HepG2 (cell line): ENCODE measurements around the gene ZNF556. TPM values are rescaled to one million over a fixed set of nuclear protein-coding genes. Genes with fewer than 3 reads are reported as not detected.

ENCODE experiments used
- ATF1 ChIP-seq: IDR thresholded peaks from 2 replicates; pipeline ENCODE4 v1.6.1; 2016; ENCODE audit warnings: mild to moderate bottlenecking, control low read depth
- FOSL2 ChIP-seq: sonication (generic); formaldehyde crosslinking; IDR thresholded peaks from 2 replicates; pipeline ENCODE4 v1.4.0; 2020; ENCODE audit warnings: missing genetic modification reagents
- IRX3 ChIP-seq: sonication (generic); formaldehyde crosslinking; IDR thresholded peaks from 2 replicates; pipeline ENCODE4 v1.8.1; 2023; ENCODE audit warnings: mild to moderate bottlenecking, low read depth, missing genetic modification reagents, borderline replicate concordance
- MEIS2 ChIP-seq: sonication (generic); formaldehyde crosslinking; IDR thresholded peaks from 2 replicates; pipeline ENCODE4 v1.9.0; 2021; ENCODE audit warnings: mild to moderate bottlenecking, missing genetic modification reagents
- NFE2L1 ChIP-seq: sonication (generic); formaldehyde crosslinking; IDR thresholded peaks from 2 replicates; pipeline ENCODE4 v1.4.0; 2020; ENCODE audit warnings: missing genetic modification reagents, mild to moderate bottlenecking, borderline replicate concordance
- NFYC ChIP-seq: IDR thresholded peaks from 2 replicates; pipeline ENCODE4 v1.6.1; 2016; ENCODE audit warnings: missing genetic modification reagents, missing compliant biosample characterization
- NR2F1 ChIP-seq, 2 experiments: fragments of 450-650 bp in 1 of 2; formaldehyde crosslinking in 1 of 2; IDR thresholded peaks; 2 replicates each; pipeline versions ENCODE4 v1.5.0 to v1.6.1; 2016 to 2020; ENCODE audit warnings: mild to moderate bottlenecking in 1 of 2, missing compliant biosample characterization in 1 of 2, missing genetic modification reagents in 1 of 2, moderate library complexity in 1 of 2
- SNAPC2 ChIP-seq: sonication (generic); formaldehyde crosslinking; IDR thresholded peaks from 2 replicates; pipeline ENCODE4 v1.8.1; 2022; ENCODE audit warnings: mild to moderate bottlenecking, missing genetic modification reagents
- ZFP41 ChIP-seq: sonication (generic); formaldehyde crosslinking; IDR thresholded peaks from 2 replicates; pipeline ENCODE4 v1.4.0; 2020; ENCODE audit warnings: mild to moderate bottlenecking, missing genetic modification reagents, borderline replicate concordance
- ZNF207 ChIP-seq: fragments of 450-650 bp; IDR thresholded peaks from 2 replicates; pipeline ENCODE4 v1.6.1; 2016; ENCODE audit warnings: antibody characterized with exemption, borderline replicate concordance
- ZNF317 ChIP-seq: sonication (generic); formaldehyde crosslinking; IDR thresholded peaks from 2 replicates; pipeline ENCODE4 v1.5.0; 2020; ENCODE audit warnings: mild to moderate bottlenecking, missing genetic modification reagents
- ZNF431 ChIP-seq: sonication (generic); formaldehyde crosslinking; IDR thresholded peaks from 2 replicates; pipeline ENCODE4 v1.9.0; 2022; ENCODE audit warnings: missing genetic modification reagents, low read depth, mild to moderate bottlenecking, borderline replicate concordance
- ZNF569 ChIP-seq: sonication (generic); formaldehyde crosslinking; IDR thresholded peaks from 2 replicates; pipeline ENCODE4 v1.5.0; 2020; ENCODE audit warnings: mild to moderate bottlenecking, missing genetic modification reagents, moderate library complexity, borderline replicate concordance
- ZNF7 ChIP-seq: IDR thresholded peaks from 2 replicates; pipeline ENCODE4 v1.6.1; 2016; ENCODE audit warnings: missing biosample characterization, missing genetic modification reagents
- polyA plus RNA-seq, 8 experiments: library from polyadenylated mRNA; depleted of rRNA in 3 of 8; stranded (reverse) in 7 of 8; unstranded in 1 of 8; fragments of >200 nt; fragmentation: Illumina TruSeq in 4 of 8; extraction: Trizol in 4 of 8; gene quantifications; 2 replicates each; pipeline versions ENCODE4 v1.2.1 to v1.2.3, GENCODE V29; 2011 to 2016; ENCODE audit warnings: low read depth in 4 of 8, missing spikeins in 1 of 8, mixed read lengths in 1 of 8; ENCODE audit not compliant: insufficient read depth in 1 of 8
- total RNA-seq, 5 experiments: library from RNA; depleted of rRNA; stranded (reverse); fragments of >200 nt; fragmentation: Illumina TruSeq; extraction: Trizol; gene quantifications; 2 replicates each; pipeline ENCODE4 v1.2.3, GENCODE V29; 2016; ENCODE audit warnings: low read depth in 1 of 5
- TF ChIP-seq, protein P1 (sequence below): sonication (generic); formaldehyde crosslinking; IDR thresholded peaks from 2 replicates; pipeline ENCODE4 v1.8.0; 2023; ENCODE audit warnings: mild to moderate bottlenecking, missing genetic modification reagents
- TF ChIP-seq, protein P2 (sequence below): sonication (generic); formaldehyde crosslinking; IDR thresholded peaks from 2 replicates; pipeline ENCODE4 v1.5.1; 2020; ENCODE audit warnings: mild to moderate bottlenecking, missing genetic modification reagents, borderline replicate concordance
- TF ChIP-seq, protein P3 (sequence below): sonication (generic); formaldehyde crosslinking; IDR thresholded peaks from 2 replicates; pipeline ENCODE4 v1.4.0; 2020; ENCODE audit warnings: missing genetic modification reagents

Gene ZNF556
- total and polyA plus RNA-seq, 2 of the 13 experiments (the other 11 are each of a cell fraction or from before 2014, with no cell fraction given) = 4.2 to 28.6 TPM

DNA sequence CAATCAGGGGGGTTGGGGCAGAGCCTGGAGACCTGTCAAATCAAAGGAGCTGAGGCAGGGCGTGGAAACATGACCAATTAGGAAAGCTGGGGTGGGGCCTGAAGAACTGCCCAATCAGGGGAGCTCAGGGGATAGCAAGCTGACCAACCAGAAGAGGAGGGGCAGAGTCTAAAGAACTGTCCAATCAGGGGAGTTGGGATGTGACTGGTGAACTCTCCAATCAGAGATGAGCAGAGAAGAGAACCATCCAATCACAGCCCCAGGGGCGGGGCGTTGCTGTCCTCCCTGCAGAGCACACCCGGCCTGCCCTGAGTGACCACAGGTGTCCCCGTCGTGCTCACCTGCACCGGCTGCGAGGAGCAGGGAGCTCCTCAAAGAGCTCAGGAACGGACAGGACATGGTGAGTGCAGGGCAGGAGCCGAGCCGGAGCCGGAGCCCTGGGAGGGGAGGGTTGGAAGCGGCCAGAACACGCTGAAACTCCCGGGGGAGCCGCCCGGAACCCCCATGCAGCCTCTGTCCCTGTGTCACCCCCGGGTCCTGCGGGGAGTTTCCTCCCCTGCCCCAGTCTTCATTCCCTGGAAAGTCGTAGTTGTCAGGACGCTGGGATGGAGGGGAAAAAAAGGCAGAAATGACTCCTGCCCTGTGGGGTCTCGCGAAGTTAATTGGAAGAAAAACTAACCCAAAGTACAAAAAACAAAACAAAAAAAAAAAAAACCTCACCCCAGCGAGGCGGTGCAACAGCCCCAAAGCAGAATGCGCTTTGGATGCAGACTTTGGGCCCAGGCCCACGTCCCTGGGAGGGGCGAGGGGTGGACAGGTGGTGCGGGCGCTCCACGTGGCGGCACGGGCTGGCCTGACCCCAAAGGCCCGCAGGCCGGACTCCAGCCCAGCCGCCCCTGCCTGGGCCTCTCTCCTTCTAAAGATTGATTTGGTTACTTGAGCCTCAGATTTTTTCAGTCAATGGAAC is at the start of gene ZNF556 (continued):
- TF ChIP-seq NFE2L1 (CRISPR knock-in tag) (peak; percentile 22; the same call in 1 of the 2 replicates), ZNF317 (CRISPR knock-in tag) (0 out of 2 replicates have a peak, but pooled peaks have one; percentile 73), ZNF569 (CRISPR knock-in tag) (no peak), MEIS2 (CRISPR knock-in tag) (peak; percentile 65), ZNF7 (no peak), SNAPC2 (CRISPR knock-in tag) (no peak), IRX3 (CRISPR knock-in tag) (no peak), ZNF431 (CRISPR knock-in tag) (no peak), ZFP41 (peak; percentile 70; the same call in 1 of the 2 replicates), ATF1 (no peak), NFYC (peak; percentile 96), NR2F1 (CRISPR knock-in tag; IDR thresholded peaks at IDR 0.05) (0 out of 4 replicates have a peak, but pooled peaks of 1 of the 2 experiments have one; percentile 15), ZNF207 (no peak), FOSL2 (CRISPR knock-in tag) (peak; percentile 40)
- TF ChIP-seq, protein P1, sequence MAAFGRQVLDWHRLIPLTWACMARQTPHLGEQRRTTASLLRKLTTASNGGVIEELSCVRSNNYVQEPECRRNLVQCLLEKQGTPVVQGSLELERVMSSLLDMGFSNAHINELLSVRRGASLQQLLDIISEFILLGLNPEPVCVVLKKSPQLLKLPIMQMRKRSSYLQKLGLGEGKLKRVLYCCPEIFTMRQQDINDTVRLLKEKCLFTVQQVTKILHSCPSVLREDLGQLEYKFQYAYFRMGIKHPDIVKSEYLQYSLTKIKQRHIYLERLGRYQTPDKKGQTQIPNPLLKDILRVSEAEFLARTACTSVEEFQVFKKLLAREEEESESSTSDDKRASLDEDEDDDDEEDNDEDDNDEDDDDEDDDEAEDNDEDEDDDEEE = no peak
- TF ChIP-seq, protein P2, sequence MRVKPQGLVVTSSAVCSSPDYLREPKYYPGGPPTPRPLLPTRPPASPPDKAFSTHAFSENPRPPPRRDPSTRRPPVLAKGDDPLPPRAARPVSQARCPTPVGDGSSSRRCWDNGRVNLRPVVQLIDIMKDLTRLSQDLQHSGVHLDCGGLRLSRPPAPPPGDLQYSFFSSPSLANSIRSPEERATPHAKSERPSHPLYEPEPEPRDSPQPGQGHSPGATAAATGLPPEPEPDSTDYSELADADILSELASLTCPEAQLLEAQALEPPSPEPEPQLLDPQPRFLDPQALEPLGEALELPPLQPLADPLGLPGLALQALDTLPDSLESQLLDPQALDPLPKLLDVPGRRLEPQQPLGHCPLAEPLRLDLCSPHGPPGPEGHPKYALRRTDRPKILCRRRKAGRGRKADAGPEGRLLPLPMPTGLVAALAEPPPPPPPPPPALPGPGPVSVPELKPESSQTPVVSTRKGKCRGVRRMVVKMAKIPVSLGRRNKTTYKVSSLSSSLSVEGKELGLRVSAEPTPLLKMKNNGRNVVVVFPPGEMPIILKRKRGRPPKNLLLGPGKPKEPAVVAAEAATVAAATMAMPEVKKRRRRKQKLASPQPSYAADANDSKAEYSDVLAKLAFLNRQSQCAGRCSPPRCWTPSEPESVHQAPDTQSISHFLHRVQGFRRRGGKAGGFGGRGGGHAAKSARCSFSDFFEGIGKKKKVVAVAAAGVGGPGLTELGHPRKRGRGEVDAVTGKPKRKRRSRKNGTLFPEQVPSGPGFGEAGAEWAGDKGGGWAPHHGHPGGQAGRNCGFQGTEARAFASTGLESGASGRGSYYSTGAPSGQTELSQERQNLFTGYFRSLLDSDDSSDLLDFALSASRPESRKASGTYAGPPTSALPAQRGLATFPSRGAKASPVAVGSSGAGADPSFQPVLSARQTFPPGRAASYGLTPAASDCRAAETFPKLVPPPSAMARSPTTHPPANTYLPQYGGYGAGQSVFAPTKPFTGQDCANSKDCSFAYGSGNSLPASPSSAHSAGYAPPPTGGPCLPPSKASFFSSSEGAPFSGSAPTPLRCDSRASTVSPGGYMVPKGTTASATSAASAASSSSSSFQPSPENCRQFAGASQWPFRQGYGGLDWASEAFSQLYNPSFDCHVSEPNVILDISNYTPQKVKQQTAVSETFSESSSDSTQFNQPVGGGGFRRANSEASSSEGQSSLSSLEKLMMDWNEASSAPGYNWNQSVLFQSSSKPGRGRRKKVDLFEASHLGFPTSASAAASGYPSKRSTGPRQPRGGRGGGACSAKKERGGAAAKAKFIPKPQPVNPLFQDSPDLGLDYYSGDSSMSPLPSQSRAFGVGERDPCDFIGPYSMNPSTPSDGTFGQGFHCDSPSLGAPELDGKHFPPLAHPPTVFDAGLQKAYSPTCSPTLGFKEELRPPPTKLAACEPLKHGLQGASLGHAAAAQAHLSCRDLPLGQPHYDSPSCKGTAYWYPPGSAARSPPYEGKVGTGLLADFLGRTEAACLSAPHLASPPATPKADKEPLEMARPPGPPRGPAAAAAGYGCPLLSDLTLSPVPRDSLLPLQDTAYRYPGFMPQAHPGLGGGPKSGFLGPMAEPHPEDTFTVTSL (CRISPR knock-in tag) = no peak
- TF ChIP-seq, protein P3, sequence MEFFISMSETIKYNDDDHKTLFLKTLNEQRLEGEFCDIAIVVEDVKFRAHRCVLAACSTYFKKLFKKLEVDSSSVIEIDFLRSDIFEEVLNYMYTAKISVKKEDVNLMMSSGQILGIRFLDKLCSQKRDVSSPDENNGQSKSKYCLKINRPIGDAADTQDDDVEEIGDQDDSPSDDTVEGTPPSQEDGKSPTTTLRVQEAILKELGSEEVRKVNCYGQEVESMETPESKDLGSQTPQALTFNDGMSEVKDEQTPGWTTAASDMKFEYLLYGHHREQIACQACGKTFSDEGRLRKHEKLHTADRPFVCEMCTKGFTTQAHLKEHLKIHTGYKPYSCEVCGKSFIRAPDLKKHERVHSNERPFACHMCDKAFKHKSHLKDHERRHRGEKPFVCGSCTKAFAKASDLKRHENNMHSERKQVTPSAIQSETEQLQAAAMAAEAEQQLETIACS (CRISPR knock-in tag) = no peak
